Activated T-helper 2 cell treated with anti-CD3 and anti-CD28 coated beads, Interferon-gamma antibody, Interleukin-2, Interleukin-4, amounts not matched to agents 10 μg/mL and 5 μg/mL and 100 μg/mL, durations not matched to agents 14 hours and 24 hours and 36 hours (primary cell): ENCODE measurements around the gene ARHGEF17. TPM values are rescaled to one million over a fixed set of nuclear protein-coding genes. Genes with fewer than 3 reads are reported as not detected.

Source experiments
- DNase-seq: peaks from one replicate; pipeline ENCODE4 v3.0.0; 2021; ENCODE audit warnings: low spot score
- H3K27ac Mint-ChIP-seq: one replicate; pipeline ENCODE4 v1.8.0; 2021; ENCODE audit warnings: mixed read lengths
- H3K27me3 Mint-ChIP-seq: one replicate; pipeline ENCODE4 v1.8.0; 2021; ENCODE audit warnings: low read depth, mixed read lengths
- H3K36me3 Mint-ChIP-seq: one replicate; pipeline ENCODE4 v1.8.0; 2021; ENCODE audit warnings: low read depth, mixed read lengths
- H3K4me1 Mint-ChIP-seq: one replicate; pipeline ENCODE4 v1.8.0; 2021; ENCODE audit warnings: low read depth, mixed read lengths
- H3K4me3 Mint-ChIP-seq: one replicate; pipeline ENCODE4 v1.8.0; 2021; ENCODE audit warnings: low read depth, mild to moderate bottlenecking, moderate library complexity, mixed read lengths
- H3K9me3 Mint-ChIP-seq: one replicate; pipeline ENCODE4 v1.8.0; 2021; ENCODE audit warnings: mixed read lengths
- intact Hi-C: fragments of 100-400 bp; cut with micrococcal nuclease; formaldehyde crosslinking; loops from one replicate; pipeline ENCODE4 v1.15.1; 2023
- total RNA-seq: library from RNA; stranded (reverse); gene quantifications from 2 replicates; pipeline ENCODE4 v1.2.3, GENCODE V29; 2022

ARHGEF17 gene
- total RNA-seq, 1 donor from 2014 or later = 0.30 TPM

DNA sequence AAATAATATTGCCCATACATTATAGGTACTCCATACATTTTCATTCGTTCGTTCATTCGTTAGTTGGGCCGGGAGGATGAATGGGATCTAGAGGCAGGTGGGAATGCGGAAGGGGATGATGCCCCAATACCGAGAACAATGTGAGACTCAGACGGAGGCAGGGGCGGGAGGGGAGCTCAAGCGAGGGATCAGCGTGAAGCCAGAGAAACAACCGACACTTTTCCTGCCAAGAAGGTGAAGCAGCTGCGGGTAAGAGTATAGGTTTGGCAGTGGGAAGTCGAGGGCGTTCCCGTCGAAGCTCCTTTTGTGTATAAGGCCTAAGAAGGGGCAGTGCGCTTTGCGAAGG lies 1.1 kb upstream of the ARHGEF17 start:
- no peak for DNase-seq
- Mint-ChIP-seq H3K27me3 (peaks cover 48% of the 10 kb centered on the region), H3K36me3 (no peaks in the 10 kb centered on the region), H3K9me3 (no peaks in the 10 kb centered on the region), H3K4me3 (peak overlapping the region; percentile 86), H3K4me1 (peaks cover 6% of the 10 kb centered on the region), H3K27ac (no peak overlapping the region)
- intact Hi-C loops = loop anchor here (1.0 to 5.0 kb wide), 3 partner anchors 28 to 85 kb away; partner anchors contain the start of gene RELT

DNA sequence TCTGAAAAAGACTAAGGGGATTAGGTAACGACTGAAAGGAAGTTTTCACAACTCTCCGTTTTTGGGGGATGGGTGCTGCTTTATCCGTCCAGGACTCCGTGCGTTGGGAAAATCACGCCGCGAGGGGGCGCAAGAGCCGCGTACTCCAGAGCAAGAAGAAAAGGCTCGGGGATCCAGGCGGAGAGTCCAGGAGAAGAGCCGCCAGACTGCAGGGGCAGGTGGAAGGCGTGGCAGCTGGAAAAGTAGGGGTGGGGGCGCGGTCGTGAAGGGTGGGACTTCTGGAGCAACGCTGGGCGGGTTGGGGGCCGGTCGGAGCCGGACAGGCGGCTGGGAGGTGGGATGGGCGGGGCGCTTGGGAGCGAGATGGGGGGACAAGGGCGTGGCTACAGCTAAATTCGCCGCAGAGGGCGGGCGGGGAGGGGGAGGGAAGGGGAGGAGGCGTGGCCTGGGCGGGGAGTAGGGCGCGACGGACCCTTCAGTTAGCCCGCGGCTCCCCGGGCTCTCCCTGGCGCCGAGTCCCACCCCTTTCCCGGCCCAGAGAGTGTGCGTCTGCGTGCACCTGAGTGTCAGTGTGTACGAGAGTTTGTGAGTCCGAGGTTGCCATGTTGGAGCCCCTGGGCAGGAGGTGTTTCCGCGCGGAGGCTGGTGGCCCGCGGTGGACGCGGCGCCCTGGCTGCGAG lies 613 bp upstream of the ARHGEF17 start:
- Mint-ChIP-seq H3K4me1 (peaks cover 6% of the 10 kb centered on the region), H3K36me3 (no peaks in the 10 kb centered on the region), H3K9me3 (no peaks in the 10 kb centered on the region), H3K27me3 (peaks cover 47% of the 10 kb centered on the region), H3K4me3 (peak overlapping the region; percentile 86), H3K27ac (no peak overlapping the region)
- peak; percentile 80 for DNase-seq
- intact Hi-C loops = loop anchor here (1.0 to 5.0 kb wide), 3 partner anchors 28 to 85 kb away; partner anchors contain the start of gene RELT

DNA sequence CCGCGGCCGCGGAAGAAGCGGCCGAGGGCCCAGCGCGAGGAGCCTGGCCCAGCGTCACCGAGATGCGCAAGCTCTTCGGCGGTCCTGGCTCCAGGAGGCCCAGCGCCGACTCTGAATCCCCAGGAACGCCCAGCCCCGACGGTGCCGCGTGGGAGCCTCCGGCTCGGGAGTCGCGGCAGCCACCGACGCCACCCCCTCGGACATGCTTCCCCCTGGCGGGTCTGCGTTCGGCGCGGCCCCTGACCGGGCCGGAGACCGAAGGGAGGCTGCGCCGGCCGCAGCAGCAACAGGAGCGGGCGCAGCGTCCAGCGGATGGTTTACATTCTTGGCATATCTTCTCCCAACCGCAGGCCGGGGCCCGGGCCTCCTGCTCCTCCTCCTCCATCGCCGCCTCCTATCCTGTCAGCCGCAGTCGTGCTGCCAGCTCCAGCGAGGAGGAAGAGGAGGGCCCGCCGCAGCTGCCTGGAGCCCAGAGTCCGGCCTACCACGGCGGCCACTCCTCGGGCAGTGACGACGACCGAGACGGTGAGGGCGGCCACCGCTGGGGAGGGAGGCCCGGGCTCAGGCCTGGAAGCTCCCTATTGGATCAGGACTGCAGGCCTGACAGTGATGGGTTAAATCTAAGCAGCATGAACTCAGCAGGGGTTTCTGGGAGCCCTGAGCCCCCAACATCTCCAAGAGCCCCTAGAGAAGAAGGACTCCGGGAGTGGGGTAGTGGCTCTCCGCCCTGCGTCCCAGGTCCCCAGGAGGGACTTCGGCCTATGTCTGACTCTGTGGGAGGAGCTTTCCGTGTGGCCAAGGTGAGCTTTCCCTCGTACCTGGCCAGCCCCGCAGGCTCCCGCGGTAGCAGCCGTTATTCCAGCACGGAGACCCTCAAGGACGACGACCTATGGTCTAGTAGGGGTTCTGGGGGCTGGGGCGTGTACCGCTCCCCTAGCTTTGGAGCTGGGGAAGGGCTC lies 1.2 kb downstream of the ARHGEF17 start:
- intact Hi-C loops = loop anchor here (5.0 kb wide), 2 partner anchors 68 to 83 kb away; partner anchors contain the start of gene RELT
- H3K36me3 Mint-ChIP-seq = no peaks in the 10 kb centered on the region
- no peak overlapping the region for H3K4me3 Mint-ChIP-seq
- H3K9me3 Mint-ChIP-seq = no peaks in the 10 kb centered on the region
- no peak overlapping the region for H3K27ac Mint-ChIP-seq
- no peak for DNase-seq
- H3K4me1 Mint-ChIP-seq = peaks cover 14% of the 10 kb centered on the region
- H3K27me3 Mint-ChIP-seq = peaks cover 40% of the 10 kb centered on the region

DNA sequence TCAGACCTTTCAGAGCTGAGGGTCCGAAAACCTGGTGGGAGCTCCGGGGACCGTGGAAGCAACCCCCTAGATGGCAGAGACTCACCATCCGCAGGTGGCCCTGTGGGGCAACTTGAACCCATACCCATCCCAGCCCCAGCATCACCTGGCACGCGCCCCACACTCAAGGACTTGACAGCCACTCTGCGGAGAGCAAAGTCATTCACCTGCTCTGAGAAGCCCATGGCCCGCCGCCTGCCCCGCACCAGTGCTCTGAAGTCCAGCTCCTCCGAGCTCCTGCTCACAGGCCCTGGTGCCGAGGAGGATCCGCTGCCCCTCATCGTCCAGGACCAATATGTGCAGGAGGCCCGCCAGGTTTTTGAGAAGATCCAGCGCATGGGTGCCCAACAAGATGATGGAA lies 2.0 kb downstream of the ARHGEF17 start:
- Mint-ChIP-seq H3K36me3 (no peaks in the 10 kb centered on the region), H3K27me3 (peaks cover 34% of the 10 kb centered on the region), H3K9me3 (no peaks in the 10 kb centered on the region), H3K4me3 (no peak overlapping the region), H3K27ac (no peak overlapping the region), H3K4me1 (peaks cover 16% of the 10 kb centered on the region)
- intact Hi-C loops = no loop called here
- no peak for DNase-seq

DNA sequence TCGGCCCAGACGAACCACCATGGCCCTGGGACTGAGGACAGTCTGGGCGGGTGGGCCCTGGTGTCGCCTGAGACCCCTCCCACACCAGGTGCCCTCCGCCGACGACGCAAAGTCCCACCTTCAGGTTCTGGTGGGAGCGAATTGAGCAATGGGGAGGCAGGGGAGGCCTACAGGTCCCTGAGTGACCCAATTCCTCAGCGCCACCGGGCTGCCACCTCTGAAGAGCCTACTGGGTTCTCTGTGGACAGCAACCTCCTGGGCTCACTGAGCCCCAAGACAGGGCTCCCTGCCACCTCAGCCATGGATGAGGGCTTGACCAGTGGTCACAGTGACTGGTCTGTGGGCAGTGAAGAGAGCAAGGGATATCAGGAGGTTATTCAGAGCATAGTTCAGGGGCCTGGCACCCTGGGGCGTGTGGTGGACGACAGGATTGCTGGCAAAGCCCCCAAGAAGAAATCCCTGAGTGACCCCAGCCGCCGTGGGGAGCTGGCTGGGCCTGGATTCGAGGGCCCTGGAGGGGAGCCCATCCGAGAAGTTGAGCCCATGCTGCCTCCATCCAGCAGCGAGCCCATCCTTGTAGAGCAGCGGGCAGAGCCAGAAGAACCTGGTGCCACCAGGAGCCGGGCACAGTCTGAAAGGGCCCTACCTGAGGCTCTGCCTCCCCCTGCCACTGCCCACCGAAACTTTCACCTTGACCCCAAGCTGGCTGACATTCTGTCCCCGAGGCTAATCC lies 2.8 kb downstream of the ARHGEF17 start:
- Mint-ChIP-seq H3K27ac (no peak overlapping the region), H3K4me1 (peaks cover 16% of the 10 kb centered on the region), H3K9me3 (no peaks in the 10 kb centered on the region), H3K36me3 (no peaks in the 10 kb centered on the region), H3K4me3 (no peak overlapping the region), H3K27me3 (peaks cover 28% of the 10 kb centered on the region)
- DNase-seq = no peak
- intact Hi-C loops = no loop called here

DNA sequence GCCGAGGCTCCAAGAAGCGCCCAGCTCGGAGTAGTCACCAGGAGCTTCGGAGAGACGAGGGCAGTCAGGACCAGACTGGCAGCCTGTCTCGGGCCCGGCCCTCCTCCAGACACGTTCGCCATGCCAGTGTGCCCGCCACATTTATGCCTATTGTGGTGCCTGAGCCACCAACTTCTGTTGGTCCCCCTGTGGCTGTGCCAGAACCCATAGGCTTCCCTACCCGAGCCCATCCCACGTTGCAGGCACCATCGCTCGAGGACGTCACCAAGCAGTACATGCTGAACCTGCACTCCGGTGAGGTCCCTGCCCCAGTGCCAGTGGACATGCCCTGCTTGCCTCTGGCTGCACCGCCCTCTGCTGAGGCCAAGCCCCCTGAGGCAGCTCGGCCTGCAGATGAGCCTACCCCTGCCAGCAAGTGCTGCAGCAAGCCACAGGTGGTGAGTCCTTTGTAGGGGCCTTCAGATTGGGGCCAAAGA lies 3.4 kb downstream of the ARHGEF17 start:
- H3K4me3 Mint-ChIP-seq = no peak overlapping the region
- H3K36me3 Mint-ChIP-seq = no peaks in the 10 kb centered on the region
- DNase-seq = no peak
- peaks cover 29% of the 10 kb centered on the region for H3K27me3 Mint-ChIP-seq
- H3K27ac Mint-ChIP-seq = no peak overlapping the region
- no peaks in the 10 kb centered on the region for H3K9me3 Mint-ChIP-seq
- intact Hi-C loops = no loop called here
- H3K4me1 Mint-ChIP-seq = peaks cover 16% of the 10 kb centered on the region

DNA sequence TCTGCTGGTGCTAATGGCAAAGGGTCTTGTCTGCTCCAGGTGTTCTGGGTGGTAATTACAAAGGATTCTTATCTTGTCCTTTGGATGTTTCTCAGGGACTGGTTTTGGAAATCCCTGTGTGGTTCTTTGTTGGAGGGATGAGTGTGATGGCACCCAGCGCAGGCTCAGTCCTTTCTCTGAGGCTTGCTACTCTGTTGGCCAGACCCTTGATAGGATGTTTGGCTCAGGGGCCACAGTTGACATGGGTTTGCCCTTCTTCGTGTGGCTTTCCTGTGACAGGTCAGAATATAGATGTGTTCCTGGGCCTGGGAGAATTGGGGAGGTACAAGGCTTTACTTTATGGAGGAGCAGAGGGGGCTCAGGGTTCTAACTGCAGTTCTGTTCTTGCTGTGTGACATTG lies 4.0 kb downstream of the ARHGEF17 start:
- H3K4me3 Mint-ChIP-seq = no peak overlapping the region
- no peaks in the 10 kb centered on the region for H3K36me3 Mint-ChIP-seq
- no peaks in the 10 kb centered on the region for H3K9me3 Mint-ChIP-seq
- no peak overlapping the region for H3K27ac Mint-ChIP-seq
- H3K4me1 Mint-ChIP-seq = peaks cover 13% of the 10 kb centered on the region
- intact Hi-C loops = no loop called here
- DNase-seq = no peak
- peaks cover 27% of the 10 kb centered on the region for H3K27me3 Mint-ChIP-seq

DNA sequence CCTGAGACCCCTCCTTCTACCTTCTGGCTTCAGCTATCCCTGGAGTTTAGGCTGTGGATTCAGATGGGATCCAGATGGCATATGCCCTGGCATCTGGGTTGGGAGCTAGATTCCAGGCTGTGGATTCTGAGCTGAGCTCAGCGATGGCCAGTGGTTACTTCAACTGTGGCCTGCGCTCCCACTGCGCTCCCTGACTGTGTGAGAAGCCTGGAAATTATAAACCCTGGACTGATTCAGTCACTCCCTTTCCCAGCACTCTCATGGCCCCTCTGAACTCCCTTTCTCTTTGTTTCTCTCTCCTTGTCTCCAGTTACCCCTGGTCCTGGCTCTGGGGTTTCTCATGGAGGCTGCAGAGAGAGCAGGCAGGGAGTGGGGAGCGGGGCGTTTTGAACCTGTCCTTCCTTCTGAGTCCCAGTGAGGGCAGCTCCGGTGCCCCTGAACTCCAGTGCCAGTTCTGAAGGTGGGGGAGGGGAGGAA lies 4.8 kb downstream of the ARHGEF17 start:
- Mint-ChIP-seq H3K9me3 (no peaks in the 10 kb centered on the region), H3K27me3 (peaks cover 24% of the 10 kb centered on the region), H3K27ac (no peak overlapping the region), H3K4me1 (peaks cover 10% of the 10 kb centered on the region), H3K4me3 (no peak overlapping the region), H3K36me3 (no peaks in the 10 kb centered on the region)
- intact Hi-C loops = no loop called here
- no peak for DNase-seq

DNA sequence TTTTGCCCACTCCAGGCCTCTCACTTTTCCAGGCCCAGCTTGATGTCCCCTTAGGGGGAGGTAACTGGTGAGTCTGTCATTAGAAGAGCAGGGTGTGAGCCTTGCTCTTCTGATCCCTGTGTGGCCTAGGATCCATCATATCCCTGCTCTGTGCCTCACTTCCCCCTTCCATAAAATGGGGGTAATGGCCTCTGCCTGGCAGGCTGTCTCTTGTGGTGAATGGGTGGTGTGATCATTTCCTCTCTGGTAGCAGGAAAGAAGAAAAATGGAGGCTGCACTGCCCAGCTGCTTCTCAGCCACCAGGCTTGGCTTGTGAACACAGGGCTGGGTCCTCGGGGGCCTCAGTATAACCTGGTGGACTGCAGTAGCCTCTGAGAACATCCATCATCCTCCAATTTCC lies 5.6 kb downstream of the ARHGEF17 start:
- Mint-ChIP-seq H3K27me3 (peaks cover 24% of the 10 kb centered on the region), H3K9me3 (no peaks in the 10 kb centered on the region), H3K4me1 (peaks cover 10% of the 10 kb centered on the region), H3K36me3 (no peaks in the 10 kb centered on the region), H3K4me3 (no peak overlapping the region), H3K27ac (no peak overlapping the region)
- DNase-seq = no peak
- intact Hi-C loops = no loop called here

DNA sequence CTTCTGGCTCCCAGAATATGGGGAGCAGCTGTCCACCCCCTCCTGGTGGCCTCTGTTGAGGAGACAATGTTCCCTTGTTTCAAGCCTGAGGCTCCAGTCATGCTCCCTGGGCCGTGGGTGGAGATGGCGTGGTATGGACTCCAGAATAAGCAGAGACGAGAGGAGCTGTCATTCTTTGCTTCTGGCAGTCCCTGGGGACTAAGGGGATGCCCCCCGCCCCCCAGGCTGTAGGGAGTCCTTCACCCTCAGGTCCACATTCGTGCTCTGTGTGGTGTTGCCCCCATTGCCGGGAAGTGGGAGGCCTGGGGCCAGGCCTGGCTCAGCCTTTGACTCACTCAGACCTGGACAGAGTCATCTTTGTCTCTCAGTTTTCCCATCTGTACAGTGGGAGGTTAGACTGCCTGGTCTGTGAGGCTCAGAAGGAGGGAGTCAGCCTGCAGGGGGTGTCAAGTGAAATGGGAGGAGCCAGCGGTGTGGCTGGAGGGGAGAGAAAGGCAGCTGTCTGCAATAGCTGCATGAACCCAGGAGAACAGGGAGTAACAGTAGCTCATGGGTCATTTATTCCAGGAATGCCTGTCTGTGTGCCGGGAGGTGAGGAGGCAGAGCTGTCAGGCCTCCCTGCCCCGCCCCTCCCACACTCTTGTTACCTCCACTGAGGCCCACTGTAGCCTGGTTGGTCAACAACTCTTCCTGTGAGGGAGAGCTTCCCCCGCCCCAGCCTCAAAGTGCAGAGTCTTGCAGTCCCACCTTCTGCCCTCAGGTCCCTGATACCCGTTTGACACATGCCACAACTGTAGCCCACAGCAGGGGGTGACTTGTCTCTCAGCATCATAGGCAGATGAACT lies 6.3 kb downstream of the ARHGEF17 start:
- no peak overlapping the region for H3K27ac Mint-ChIP-seq
- no peaks in the 10 kb centered on the region for H3K9me3 Mint-ChIP-seq
- no peaks in the 10 kb centered on the region for H3K36me3 Mint-ChIP-seq
- H3K4me1 Mint-ChIP-seq = peaks cover 10% of the 10 kb centered on the region
- no peak for DNase-seq
- H3K4me3 Mint-ChIP-seq = no peak overlapping the region
- H3K27me3 Mint-ChIP-seq = peaks cover 24% of the 10 kb centered on the region
- intact Hi-C loops = no loop called here

DNA sequence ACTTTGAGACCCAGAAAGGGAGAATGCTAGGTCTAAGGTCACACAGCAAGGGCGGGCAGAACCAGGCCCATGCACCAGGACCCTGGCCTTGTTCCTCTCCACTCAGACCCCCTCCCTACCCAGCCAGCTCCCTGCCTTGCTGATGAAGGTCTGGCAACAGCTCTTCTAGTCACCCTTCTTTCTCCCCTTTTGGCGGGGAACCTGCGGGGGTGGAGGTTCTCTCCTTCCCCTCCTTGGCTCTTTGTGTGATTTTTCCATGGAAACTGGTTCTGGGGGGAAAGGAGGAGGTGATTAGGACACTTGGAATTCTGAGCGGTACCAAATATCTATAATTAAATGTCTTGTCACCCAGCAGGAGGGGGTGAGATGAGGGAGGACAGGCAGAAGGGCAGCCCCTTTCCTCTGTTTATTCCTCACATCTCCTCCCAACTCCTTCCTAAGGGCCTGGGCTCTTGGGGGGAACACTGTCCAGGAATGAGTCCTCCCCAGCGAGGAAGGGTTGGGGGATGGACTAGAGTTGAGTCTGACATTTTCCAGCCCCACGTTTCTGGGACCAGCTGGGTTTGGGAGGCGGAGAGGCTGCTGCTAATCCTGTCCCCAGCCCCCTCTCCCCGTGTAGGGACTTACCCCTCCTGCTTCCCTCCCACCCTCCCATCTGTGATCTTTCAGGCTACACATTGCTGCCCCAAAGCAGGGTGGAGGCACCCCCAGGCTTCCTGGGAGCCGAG lies 7.4 kb downstream of the ARHGEF17 start:
- Mint-ChIP-seq H3K36me3 (no peaks in the 10 kb centered on the region), H3K4me1 (peaks cover 10% of the 10 kb centered on the region), H3K27me3 (peaks cover 15% of the 10 kb centered on the region), H3K9me3 (no peaks in the 10 kb centered on the region), H3K27ac (no peak overlapping the region), H3K4me3 (no peak overlapping the region)
- DNase-seq = no peak
- intact Hi-C loops = no loop called here
